ENCODE measurements around the gene ZWILCH. TPM values are rescaled to one million over a fixed set of nuclear protein-coding genes. Genes with fewer than 3 reads are reported as not detected.
"Not testable (repeated sequence)": the region's sequence is repeated elsewhere in the genome, so short reads cannot be mapped to it uniquely, and the experiment has no call there.

ZWILCH gene
- total and polyA plus RNA-seq, 9 of the 15 experiments (the other 6 are each of a cell fraction or from before 2014, with no cell fraction given): 32.8 to 94.2 (median 52.1) TPM

GRCh38 chr15:66498501-66499386 lies 6.4 kb upstream of the ZWILCH start (continued):
- TF ChIP-seq ID3 (CRISPR knock-in tag; IDR thresholded peaks at IDR 0.05): no peak
- TF ChIP-seq ID3 (tag; IDR thresholded peaks at IDR 0.05): no peak
- TF ChIP-seq PRMT5 (CRISPR knock-in tag; IDR thresholded peaks at IDR 0.05): no peak
- TF ChIP-seq ZNF253 (CRISPR knock-in tag; conservative IDR thresholded peaks at IDR 0.05): 0 out of 2 replicates have a peak, but pooled peaks have one; percentile 56
- TF ChIP-seq TEAD1 (CRISPR knock-in tag; IDR thresholded peaks at IDR 0.05): no peak
- no peak for TF ChIP-seq NEUROD1 (IDR thresholded peaks at IDR 0.05; ENCODE audit: borderline replicate concordance, low read depth, low read length, partially characterized antibody)
- peak; percentile 39 for TF ChIP-seq SMAD1 (IDR thresholded peaks at IDR 0.05; ENCODE audit: low read depth, low read length, partially characterized antibody)

GRCh38 chr15:66500346-66500745 lies 4.8 kb upstream of the ZWILCH start:
- CTCF ChIA-PET (ENCODE audit: low intra/inter-chr PET ratio); H3K4me2 ChIP-seq (ENCODE audit: insufficient read depth, low read length); H3K27me3 ChIP-seq (ENCODE audit: control insufficient read depth in 2 of 2, insufficient read depth in 2 of 2, low read length in 2 of 2); H3K4me3 ChIP-seq; FAIRE-seq; H2AFZ ChIP-seq (ENCODE audit: low read depth, low read length); BruUV-seq (replicated peaks); in situ Hi-C loops (cut with MboI); H3K9me1 ChIP-seq (ENCODE audit: control insufficient read depth, insufficient read depth, low read length); H3K9me3 ChIP-seq (replicated peaks; ENCODE audit: control insufficient read depth, insufficient read depth, low read depth, low read length); ATAC-seq; DNase-seq (ENCODE audit: extremely low read depth in 1 of 4, low spot score in 3 of 4); intact Hi-C loops (cut with micrococcal nuclease): not testable (repeated sequence)
- peaks cover 5 to 13% of the 10 kb centered on the region in 2 experiments for H3K4me1 ChIP-seq (replicated peaks in 1 of 2; ENCODE audit: control insufficient read depth in 2 of 2, insufficient read depth in 2 of 2, low read length in 2 of 2)
- POLR2A ChIA-PET: interaction anchor here (1.2 to 2.3 kb wide), 2 partner anchors 9 to 188 kb away, joined by 4 to 7 read pairs; no protein-coding TSS in a partner anchor
- H3K36me3 ChIP-seq (ENCODE audit: control insufficient read depth, insufficient read depth, low read length): peaks cover 78% of the 10 kb centered on the region
- H4K20me1 ChIP-seq (replicated peaks; ENCODE audit: control insufficient read depth, insufficient read depth, low read length): peaks cover 40% of the 10 kb centered on the region
- 0 out of 3 replicates have a peak overlapping the region, but pooled peaks have one; percentile 23 for H3K27ac ChIP-seq (ENCODE audit: extremely low read depth, low read depth, low read length)
- WGBS (ENCODE audit: insufficient coverage, low coverage, missing lambda C conversion rate): 85% methylated on average over 7 of the region's 7 CpGs
- TF ChIP-seq PRDM10 (IDR thresholded peaks at IDR 0.05; ENCODE audit: partially characterized antibody): peak; percentile 42
- TF ChIP-seq RBFOX2 (IDR thresholded peaks at IDR 0.05; ENCODE audit: low read depth, low read length): peak; percentile 20; the same call in 1 of the 2 replicates
- peaks cover 77% of the 10 kb centered on the region for H3K79me2 ChIP-seq (ENCODE audit: control insufficient read depth, insufficient read depth, low read length)
- H3K9ac ChIP-seq (ENCODE audit: insufficient read depth in 1 of 2, low read depth in 2 of 2, low read length in 2 of 2): peak overlapping the region in 1 of 2 experiments; percentile 23; a peak in 1 of 4 replicates
